ENCODE results near the gene FGFRL1.

FGFRL1 gene

DNA sequence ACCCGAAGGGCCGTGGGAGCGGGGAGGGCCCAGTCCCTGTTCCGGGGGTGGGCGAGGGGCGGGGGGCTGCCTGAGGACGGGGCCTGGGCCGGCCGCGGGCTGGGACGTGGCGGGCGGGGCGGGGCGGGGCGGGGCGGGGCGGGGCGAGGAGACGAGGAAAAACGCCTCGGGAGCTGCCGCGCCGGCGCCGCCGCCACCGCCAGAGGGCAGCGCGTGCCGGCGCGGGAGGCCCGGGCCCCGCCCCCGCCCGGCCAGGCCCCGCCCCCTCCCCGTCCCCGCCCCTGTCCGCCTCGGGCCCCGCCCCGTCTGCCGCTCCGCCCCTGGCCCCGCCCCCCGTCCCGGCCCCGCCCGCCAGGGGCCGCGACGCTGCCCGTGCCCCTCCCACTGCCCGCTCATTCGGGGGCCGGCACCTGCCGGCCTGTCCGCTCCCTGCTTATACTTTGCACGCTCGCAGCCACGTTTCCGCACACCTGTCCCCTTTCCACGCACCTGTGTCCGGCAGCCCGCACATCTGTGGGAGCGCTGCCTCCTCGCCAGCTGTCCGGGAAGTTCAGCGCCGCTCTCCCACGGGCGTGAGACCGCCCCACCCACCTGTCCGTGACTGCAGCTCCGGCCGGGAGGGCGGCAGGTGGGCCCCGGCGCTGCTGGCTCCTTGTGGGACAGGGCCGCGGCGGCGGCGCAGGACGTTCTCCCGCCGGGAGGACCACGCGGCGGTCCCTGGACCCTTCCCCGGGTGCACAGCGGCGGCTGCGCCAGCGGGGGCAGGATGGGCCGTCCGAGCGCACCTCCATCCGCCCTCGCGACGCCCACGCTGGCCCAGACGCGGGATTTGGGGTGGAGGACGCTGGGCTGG lies 1.7 kb upstream of the FGFRL1 start:
- DNase-seq: peak; percentile 77

DNA sequence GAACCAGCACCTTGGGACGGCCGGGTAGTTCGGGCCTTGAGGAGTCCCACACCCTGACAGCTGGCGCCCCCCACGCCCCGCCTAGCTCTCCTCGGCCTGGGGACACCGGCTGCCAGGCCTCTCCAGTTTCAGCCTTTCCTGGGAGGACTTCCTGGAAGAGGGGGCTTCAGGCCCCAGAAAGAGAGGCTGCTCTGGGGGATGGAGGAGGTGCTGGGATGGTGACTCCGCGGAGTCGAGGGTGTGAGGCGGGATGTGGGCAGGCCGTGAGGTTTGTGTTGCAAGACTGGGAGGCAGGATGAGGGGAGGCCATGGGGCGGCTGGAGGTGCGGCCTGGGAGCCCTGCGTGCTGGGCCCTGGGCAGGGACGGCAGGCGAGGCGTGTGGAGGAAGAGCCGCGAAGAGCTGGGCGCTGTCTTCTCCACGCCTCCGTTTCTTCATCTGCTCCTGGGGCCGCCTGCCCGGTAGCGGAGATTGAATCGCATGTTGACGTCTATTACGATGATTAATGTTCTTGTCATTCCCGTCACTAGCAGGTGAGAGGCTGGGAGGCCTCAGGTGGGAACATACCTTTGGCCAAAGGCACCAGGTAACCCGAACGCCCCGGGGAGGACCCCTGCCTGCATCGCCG lies 918 bp upstream of the FGFRL1 start:
- DNase-seq: peak; percentile 81

DNA sequence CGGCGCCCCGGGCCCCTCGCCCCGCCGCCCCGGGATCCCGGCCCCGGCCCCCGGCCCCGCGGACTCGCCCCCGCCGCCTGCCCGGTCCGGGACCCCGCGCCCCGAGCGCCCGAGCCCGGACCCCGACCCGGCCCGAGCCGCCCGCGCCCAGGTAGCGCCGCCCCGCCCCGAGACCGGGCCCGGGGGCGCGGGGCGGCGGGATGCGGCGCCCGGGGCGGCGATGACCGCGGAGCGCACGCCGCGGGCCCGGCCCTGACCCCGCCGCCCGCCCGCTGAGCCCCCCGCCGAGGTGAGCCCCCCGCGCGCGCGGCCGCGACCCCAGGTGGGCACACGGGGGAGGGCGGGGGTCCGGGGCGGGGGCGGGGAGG lies 224 bp downstream of the FGFRL1 start:
- no peak for DNase-seq

DNA sequence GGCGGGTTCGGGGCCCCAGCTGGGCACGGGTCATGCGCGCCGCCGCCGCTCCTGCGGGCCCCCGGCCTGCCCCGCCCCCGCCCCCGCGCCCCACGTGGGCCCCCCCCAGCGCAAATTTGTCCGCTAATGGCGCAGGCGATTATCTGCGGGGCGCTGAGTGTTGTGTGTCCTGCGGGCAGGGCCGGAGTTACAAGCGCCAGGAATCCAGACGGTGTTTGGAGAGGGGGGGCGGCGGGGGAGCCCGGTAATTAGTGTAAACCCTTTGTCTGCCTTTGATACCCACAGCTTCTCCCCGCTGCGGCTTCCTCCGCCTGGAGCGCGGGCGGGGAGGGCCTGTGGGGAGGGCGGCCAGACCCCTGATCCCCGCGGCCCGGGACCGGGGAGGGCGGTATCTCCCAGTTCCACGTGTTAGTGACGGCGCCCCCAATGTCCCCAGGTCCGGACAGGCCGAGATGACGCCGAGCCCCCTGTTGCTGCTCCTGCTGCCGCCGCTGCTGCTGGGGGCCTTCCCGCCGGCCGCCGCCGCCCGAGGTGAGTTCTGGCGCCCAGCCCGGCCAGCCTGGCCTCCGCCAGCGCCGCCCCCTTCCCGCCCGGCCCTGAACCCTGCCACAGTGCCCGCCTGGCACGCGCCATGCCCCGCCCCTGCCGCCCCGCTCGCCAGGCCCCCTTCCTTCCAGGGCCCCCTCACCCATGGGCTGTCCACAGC lies 761 bp downstream of the FGFRL1 start:
- DNase-seq: peak; percentile 37

DNA sequence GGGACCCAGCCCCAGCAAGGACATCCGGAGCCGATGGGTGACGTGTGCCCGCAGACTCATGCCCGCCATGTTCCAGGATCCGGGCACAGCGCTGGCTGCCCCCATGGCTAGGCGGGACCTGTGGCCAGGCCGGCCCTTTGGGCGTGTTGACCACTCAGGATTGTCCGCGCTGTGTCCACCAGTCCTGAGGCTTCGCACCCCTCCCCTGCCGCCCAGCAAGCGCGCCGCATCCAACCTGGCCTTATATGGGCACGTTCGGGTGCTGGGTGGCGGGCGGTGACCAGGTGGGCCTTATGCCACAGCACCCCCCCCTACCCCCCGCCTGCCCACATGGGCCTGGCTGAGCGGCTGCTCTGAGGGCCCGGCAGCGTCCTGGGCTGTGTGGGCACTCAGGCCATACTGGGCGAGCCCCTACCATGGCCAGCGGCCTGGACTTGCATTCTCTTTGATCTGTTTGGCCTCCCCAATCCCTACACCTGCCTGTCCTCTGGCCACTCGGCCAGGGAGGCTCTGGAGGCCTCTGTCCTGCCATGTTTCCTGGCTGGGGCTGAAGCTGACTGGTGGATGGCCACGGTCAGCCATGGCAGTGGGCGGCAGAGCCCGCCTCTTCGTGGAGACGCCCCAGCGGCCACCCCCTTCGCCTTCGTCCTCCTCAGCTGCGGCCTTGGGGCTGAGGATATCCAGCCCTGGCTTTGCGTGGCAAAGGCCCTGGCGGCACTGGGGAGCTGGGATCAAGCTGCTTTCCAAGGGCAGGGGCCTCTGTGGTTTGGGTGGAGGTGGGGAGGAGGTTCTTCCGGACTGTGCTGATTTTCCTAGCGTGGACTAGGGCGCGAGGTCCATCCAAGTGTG lies 2.0 kb downstream of the FGFRL1 start:
- DNase-seq: no peak

DNA sequence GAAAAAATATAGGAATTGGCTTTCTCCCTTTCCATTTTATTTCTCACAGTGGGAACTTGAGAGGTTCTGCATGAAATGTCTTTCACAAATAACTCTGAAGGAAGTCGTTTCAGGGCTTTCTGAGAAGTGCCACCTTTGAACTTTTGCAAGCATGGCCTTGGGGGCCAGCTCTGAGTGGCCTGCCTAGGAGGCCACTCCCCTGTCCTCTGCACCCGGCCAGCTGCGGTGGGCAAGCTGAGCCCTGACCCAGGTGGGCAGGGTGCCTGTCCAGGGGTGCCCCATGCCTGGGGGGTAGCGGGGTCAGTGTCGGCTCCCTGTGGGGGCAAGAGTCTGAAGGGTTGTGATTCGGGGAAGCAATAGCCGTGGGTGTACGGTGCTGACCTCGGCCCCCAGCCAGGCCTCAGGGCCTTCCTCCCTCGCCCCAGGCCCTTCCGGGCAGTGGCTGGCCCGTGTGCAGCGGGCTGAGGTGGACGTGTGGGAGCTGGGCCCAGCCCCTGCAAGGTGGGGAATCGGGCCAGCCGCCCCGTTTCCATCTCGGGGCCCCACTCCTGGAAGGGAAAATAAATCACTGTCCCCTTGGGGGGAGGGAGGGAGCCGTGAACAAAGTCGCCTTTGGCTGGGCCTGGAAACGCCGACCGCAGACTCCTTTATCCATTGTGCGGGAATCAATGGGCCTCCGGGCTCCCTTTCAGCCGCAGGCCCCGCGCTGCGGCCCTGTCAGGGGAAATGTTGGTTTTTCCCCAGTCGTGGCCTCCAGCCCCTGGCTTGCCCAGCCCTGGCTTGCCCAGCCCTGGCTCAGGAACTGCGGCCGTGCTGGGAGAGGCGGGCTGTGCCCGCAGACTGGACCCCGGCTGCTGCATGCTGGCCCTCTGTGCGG lies 3.1 kb downstream of the FGFRL1 start:
- no peak for DNase-seq

DNA sequence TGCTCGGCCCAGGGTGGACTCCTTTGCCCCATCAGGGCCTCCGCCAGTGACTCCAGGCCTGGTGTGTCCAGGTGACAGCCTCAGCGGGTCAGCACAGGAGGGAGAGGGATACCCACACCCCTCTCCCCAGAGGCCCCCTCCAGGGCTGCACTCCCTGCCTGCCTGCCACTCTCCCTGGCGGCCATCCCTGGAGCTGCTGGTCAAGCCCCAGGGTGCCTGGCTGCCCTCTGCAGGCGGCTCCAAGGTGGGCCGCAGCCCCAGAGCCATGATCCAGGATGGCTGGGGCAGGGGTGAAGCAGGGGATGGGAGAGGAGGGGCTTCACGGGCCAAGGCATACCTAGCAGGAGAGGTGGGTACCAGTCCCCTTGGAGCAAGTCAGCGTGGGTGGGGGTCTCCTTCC lies 3.8 kb downstream of the FGFRL1 start:
- DNase-seq: no peak

DNA sequence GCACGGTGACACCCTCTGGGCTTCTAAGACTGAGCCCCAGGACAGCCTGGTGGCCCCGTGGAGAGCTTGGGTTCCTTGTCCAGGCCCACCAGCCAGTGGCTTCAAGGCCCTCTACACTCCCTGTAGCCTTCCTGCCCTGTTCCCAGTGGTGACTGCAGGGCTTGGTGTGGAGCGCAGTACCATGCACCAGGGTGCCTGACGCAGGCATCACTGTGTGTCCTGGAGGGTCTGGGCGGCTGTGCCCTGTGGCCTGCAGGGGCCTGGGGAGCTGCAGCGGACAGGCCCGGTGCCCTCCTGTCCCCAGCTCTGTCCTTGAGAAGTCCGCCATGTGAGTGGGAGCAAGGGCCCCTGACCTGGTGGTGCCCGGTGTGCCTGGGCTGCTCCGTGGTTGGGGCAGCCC lies 4.3 kb downstream of the FGFRL1 start:
- no peak for DNase-seq

DNA sequence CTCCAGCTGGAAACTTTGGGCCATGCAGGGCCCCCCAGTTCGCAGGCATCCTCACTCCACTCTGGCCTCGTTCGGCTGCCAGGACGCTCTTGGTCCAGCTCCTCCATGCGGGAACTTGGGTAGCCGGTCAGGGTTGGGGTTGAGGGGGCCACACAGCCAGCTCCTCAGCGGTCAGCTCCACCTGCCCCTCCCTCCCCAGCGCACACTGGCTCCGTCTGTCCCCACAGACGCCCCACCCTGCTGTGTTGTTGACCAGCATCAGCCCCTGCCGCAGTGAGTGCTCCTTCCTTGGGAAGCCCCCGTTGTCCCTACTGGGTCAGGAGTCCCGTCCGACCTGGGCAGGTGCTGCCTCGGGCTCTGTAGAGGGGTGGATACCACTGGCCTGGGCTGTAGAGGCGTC lies 5.8 kb downstream of the FGFRL1 start:
- no peak for DNase-seq

DNA sequence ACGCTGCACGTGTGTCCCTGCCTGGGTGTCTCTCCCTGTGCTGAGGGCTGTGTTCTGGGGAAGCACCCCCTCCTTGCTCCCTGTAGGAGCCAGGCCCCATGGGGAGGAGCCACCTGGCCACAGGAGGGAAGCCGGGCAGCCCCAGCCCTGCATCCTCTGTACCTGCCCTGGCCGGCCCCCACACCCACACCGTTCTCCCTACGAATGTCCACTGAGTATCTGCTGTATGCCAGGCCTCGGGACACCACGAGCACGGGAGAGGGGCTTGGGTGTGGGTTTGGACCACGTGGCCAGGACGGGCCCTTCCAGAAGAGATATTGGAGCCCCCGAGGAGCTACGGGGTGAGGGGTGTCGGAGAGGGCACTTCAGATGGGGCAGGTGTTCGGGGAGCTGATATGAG lies 6.3 kb downstream of the FGFRL1 start:
- DNase-seq: no peak

DNA sequence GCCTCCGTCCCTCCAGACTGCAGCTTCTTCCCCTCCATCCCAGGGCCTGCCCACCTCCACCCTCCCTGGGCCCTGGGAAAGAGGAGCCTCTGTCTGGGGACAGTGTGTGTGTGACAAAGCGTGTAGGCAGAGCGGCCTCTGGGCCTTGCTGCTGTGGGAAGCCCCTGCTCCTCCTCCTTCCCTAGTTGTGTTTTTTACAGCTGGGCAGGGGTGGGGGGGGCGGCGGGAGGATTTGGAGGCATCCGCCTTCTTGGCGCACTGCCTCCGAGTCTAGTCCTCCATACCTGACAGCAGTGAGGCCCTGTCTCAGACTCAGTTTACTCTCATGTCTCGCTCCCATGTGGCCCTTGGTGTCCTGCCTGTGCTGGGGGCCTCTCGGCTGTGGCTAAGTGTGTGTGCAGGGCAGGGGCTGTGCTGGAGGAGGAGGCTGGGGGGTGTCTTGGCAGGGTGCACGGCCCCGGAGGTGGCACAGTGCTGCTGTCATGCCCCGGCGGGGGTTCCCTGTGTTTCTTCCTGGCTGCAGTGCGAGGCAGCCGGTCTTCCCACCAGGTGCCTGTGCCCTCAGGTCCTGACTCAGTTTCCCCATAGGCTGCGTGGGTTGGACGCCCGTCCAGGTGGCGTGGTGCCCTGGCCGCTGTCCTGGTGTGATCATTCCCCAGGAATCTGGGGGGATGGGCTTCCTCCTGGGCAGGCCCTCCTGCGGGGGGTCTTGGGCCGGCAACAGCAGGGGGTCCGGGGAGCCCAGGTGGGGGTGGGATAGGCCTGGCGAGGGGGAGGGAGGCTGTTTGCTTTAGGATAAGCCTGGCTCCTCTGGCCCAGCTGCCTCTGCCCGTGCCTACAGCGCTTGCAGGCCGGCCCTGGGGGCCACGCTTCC lies 7.0 kb downstream of the FGFRL1 start:
- DNase-seq: no peak

DNA sequence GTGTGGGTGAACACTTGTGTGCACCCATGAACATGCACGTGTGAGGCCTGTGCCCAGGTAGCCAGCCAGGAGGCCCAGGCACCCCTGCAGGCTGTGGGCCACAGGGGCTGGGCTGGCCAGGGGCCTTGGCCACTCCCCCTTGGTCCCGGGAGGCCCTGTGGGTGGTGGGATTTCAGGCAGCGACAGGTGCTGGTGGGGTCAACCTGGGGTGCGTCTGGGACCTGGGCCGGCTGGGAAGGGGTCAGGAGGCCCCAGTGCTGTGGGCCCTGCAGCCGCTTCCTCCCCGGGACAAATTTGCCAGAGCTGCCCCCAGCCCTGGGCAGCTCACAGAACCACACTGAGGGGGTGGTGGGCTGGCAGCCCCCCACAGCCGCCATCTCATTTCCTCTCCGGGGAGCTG lies 7.9 kb downstream of the FGFRL1 start:
- DNase-seq: no peak

DNA sequence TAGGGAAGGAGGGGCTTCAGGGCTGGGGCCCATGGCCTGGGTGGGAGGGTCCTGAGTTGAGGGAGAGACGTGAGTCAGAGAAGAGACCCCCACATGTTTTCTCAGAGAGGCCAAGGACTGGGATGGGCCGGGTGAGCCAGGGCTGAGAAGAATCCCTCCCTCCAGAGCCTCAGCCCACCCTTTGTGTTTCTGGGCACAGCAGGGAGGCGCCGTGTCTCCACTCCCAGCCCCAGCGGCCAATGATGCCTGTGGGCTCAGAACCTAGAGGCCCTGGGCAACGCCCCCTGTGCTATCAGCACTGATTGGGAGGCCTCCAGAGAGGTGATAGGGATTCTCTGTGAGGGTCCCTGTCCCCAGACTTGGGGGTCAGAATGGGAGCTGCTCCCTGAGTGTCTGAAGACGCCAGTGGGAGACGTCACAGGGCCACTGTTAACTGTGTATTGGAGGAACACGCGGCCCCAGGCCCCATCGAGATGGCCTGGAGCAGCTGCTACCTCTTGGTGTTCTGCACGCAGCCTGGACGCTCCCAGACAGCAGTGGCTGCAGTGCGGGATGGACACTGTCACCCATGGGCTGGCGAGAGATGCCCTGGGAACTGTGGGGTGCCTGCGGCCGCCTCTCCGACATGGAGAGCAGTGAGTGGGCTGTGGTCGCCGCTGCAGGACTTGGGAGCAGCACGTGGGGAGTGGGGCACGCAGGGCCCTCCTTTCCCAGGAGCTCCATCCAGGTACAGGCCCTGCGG lies 8.5 kb downstream of the FGFRL1 start:
- no peak for DNase-seq

DNA sequence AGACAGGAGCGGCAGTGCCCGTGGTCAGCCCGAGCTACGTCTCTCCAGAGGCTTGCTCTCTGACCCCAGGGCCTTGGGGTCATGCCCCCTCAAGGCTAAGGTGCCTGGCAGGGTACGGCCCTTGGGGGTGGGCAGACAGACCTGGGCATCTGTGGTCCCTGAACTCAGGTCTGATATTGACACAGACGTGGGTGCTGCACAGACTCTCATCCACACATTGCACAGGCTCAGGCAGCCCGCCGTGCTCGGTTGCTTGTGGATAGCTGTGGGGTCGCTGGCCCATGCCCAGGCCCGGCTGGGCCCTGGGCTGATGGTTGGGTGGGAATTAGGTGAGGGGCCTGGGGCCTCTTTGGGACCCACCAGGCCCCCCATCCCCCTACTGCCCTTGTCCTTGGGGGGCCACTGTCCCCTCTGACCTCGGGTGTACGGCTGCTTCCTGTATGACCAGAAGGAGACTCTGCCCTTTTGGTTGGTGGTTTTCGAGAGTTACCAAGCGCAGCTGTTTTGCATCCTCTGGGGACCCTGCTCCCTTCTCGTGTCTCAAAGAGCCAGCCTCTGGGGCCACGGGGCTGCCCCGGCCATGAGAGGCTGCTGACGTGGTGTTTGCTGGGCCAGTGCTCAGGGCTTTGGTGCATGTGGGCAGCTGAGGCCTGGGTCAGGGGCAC lies 10.1 kb downstream of the FGFRL1 start:
- no peak for DNase-seq

DNA sequence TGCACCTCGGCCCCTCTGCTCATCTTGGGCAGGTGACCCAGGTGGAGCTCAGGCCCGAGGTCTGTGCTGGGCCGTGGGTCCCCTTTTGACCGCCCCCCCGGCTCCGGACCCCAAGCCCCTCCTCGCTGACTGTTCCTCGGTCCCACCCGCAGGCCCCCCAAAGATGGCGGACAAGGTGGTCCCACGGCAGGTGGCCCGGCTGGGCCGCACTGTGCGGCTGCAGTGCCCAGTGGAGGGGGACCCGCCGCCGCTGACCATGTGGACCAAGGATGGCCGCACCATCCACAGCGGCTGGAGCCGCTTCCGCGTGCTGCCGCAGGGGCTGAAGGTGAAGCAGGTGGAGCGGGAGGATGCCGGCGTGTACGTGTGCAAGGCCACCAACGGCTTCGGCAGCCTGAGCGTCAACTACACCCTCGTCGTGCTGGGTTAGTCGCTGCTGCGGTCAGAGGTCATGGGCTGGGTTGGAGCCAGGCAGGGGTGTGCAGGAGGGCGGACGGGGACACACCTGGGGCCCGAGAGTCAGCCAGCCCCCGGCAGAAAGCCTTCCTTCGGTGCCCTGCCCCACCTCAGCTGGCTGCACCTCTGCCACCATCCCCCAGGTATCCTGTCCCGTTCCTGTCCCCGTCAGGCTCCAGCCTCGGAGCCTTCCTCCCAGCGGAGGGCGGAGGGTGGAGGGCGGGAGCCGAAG lies 10.8 kb downstream of the FGFRL1 start:
- DNase-seq: no peak

DNA sequence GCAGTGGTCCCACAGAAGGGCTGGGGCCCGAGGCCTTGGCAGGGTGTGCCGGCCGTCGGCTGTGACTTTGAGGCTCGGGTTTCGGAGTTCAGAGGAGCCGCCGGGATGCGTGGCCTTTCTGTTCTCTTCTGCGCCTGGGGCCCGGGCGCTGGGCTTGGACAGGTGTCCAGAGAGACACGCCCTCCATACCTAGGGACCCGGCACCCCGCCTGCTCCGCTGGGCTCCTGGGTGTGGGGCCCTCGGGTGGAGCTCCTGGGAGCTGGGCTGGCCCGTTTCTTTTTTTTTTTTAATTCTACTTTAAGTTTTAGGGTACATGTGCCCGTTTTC lies 11.3 kb downstream of the FGFRL1 start:
- no peak for DNase-seq

DNA sequence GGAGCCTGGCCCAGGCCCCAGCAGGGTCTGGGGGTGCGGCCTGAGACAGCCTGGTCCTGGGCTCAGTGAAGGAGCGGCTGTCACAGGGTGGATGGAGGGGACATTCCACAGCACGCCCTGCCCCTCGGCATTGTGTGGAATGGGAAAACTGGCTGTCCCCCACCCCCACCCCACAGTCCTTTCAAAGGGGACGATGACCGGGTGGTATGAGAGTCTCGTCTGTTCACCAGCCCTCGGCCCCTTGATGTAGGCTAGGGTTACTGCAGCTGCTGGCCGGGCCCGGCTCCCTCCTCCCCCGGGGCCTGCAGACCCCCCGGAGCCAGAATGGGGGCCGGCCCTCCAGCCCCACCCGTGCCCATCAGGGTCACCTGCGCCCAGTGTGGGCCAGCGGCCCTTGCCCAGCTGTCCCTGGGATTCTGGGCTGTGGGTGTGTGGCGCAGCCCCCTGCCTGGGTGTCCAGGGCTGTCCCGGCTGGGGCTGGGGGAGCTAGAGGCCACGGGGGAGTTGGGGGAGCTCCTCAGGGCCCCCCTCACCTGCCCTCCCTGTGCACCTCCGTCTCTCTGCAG lies 11.7 kb downstream of the FGFRL1 start:
- DNase-seq: no peak

DNA sequence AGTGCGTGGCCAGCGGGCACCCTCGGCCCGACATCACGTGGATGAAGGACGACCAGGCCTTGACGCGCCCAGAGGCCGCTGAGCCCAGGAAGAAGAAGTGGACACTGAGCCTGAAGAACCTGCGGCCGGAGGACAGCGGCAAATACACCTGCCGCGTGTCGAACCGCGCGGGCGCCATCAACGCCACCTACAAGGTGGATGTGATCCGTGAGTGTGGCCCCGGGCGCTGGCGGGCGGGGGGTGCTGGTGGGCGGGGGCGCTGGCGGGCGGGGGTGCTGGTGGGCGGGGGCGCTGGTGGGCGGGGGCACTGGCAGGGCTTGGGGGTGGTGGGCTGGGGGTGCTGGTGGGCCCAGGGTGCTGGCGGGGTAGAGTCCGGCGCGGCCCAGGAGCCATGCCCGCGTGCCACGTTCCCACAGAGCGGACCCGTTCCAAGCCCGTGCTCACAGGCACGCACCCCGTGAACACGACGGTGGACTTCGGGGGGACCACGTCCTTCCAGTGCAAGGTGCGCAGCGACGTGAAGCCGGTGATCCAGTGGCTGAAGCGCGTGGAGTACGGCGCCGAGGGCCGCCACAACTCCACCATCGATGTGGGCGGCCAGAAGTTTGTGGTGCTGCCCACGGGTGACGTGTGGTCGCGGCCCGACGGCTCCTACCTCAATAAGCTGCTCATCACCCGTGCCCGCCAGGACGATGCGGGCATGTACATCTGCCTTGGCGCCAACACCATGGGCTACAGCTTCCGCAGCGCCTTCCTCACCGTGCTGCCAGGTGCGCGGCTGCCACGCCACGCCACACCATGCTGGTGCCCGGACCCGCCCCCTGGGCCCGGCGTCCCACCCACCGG lies 12.7 kb downstream of the FGFRL1 start:
- no peak for DNase-seq

Data from activated CD4-positive, alpha-beta T cell treated with anti-CD3 and anti-CD28 coated beads for 48 hours (primary cell).